AG10803 (cell line): ENCODE results near the gene CAMK2G.

ENCODE experiments used
- DNase-seq: peaks from one replicate; pipeline ENCODE4 v3.0.0; 2010; ENCODE audit warnings: low read depth
- H3K4me3 ChIP-seq: 2 replicates; pipeline ENCODE4 v1.5.1; 2011; ENCODE audit warnings: mild to moderate bottlenecking, low read length, control low read depth
- CTCF ChIP-seq: conservative IDR thresholded peaks from 2 replicates; pipeline ENCODE4 v1.5.1; 2011; ENCODE audit warnings: mild to moderate bottlenecking, low read length, control low read depth, inconsistent platforms

Gene CAMK2G

GRCh38 chr10:73810735-73811465 lies 63.5 kb downstream of the CAMK2G start:
- peak; percentile 24 for DNase-seq
- H3K4me3 ChIP-seq = peak overlapping the region; percentile 78
- no peak for TF ChIP-seq CTCF

- peak overlapping the region; percentile 78 for H3K4me3 ChIP-seq
- no peak for TF ChIP-seq CTCF
- DNase-seq = peak; percentile 62
These were observed 64.0 kb downstream of the CAMK2G start for GRCh38 chr10:73810358-73810734.

- no peak for TF ChIP-seq CTCF
- no peak for DNase-seq
- no peak overlapping the region for H3K4me3 ChIP-seq
These were observed 65.1 kb downstream of the CAMK2G start for GRCh38 chr10:73809061-73809818.

GRCh38 chr10:73808021-73808815 lies 66.1 kb downstream of the CAMK2G start:
- no peak for TF ChIP-seq CTCF
- no peak for DNase-seq
- H3K4me3 ChIP-seq = no peak overlapping the region

GRCh38 chr10:73807471-73807870 lies 66.9 kb downstream of the CAMK2G start:
- no peak for TF ChIP-seq CTCF
- no peak for DNase-seq
- no peak overlapping the region for H3K4me3 ChIP-seq

- DNase-seq = no peak
- no peak for TF ChIP-seq CTCF
- H3K4me3 ChIP-seq = no peak overlapping the region
These were observed 68.0 kb downstream of the CAMK2G start for GRCh38 chr10:73806176-73806950.
